ENCODE results near the gene LRRC8B. TPM values are rescaled to one million over a fixed set of nuclear protein-coding genes. Genes with fewer than 3 reads are reported as not detected.
A peak's percentile ranks its signal among the peaks of the same experiment; 100 is the strongest.

Gene LRRC8B
- total and polyA plus RNA-seq, 2 of the 13 experiments (the other 11 are each of a cell fraction or from before 2014, with no cell fraction given): 4.9 to 7.6 TPM

DNA sequence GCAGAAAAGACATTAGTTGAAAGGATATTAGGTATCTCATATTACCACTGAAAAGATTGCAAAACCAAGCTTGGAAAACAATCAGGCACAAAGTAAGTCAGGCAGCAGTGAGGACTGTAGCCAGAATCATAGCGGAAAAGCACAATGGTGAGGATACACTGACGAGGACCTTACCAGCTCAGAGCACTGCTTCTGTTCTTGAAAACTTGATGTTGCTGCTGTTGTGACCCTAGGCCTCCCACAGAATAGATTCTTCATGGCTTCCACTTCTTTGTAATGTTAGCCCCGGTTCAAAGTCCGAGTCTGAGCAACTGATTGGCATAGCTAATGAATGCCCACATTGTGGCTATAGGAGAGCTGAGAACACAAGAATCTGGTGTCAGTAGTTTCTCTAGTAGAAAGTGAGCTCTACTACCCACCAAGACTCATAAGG is 63.1 kb downstream of the LRRC8B start:
- BruUV-seq (replicated peaks): no TSS peak
- 27% methylated on average over 2 of the region's 4 CpGs for WGBS (ENCODE audit: low lambda C conversion rate)
- ATAC-seq (peak; percentile 93), DNase-seq (ENCODE audit: low spot score) (peak; percentile 96), FAIRE-seq (peak; percentile 78)
- ChIA-PET CTCF (ENCODE audit: low intra/inter-chr PET ratio, low total read pairs) (no interaction called here), POLR2A (interaction anchor here (0.8 to 1.4 kb wide), 7 partner anchors 9 to 63 kb away, joined by 3 read pairs; partner anchors contain the start of gene LRRC8B)
- H3K4me3 ChIP-seq (replicated peaks in 1 of 3; ENCODE audit: insufficient read depth in 1 of 3, low read depth in 2 of 3, low read length in 3 of 3): peak overlapping the region in 1 of 3 experiments; percentile 50; a peak in 1 of 6 replicates
- no peaks in the 10 kb centered on the region for H4K20me1 ChIP-seq (ENCODE audit: insufficient read depth, low read length)
- no peaks in the 10 kb centered on the region for H3K9me3 ChIP-seq (ENCODE audit: low read length)
- H3K4me1 ChIP-seq (ENCODE audit: insufficient read depth, low read length): peaks cover 41% of the 10 kb centered on the region
- peak overlapping the region; percentile 69 for H3K4me2 ChIP-seq (ENCODE audit: low read depth, low read length)
- peak overlapping the region; percentile 81 for H3K27ac ChIP-seq (ENCODE audit: extremely low read length, insufficient read depth, low read length)
- peaks cover 0 to 6% of the 10 kb centered on the region in 2 experiments; a peak in 3 of 5 replicates for H3K36me3 ChIP-seq (replicated peaks in 1 of 2; ENCODE audit: control insufficient read depth in 1 of 2, insufficient read depth in 2 of 2, low read length in 2 of 2)
- H3K9ac ChIP-seq (ENCODE audit: insufficient read depth, low read depth, low read length): peak overlapping the region; percentile 35
- H3K27me3 ChIP-seq (ENCODE audit: control insufficient read depth in 1 of 2, insufficient read depth in 2 of 2, low read length in 2 of 2): no peaks in the 10 kb centered on the region
- H3K79me2 ChIP-seq (ENCODE audit: insufficient read depth, low read length): no peaks in the 10 kb centered on the region
- intact Hi-C loops (cut with micrococcal nuclease; ENCODE audit: unreplicated experiment): loop anchor here (1.0 to 10.0 kb wide), 2 partner anchors 407 to 596 kb away; partner anchors contain the start of gene ZNF326
- in situ Hi-C loops (cut with HindIII; ENCODE audit: extremely low pct_ligation_motif_present, low pct_unique_long_range_greater_than_20kb): loop anchor here (5.0 kb wide), 1 partner anchor 55 kb away; no protein-coding TSS in a partner anchor
- no peak overlapping the region for H2AFZ ChIP-seq (ENCODE audit: low read length)
- TF ChIP-seq, protein P1, sequence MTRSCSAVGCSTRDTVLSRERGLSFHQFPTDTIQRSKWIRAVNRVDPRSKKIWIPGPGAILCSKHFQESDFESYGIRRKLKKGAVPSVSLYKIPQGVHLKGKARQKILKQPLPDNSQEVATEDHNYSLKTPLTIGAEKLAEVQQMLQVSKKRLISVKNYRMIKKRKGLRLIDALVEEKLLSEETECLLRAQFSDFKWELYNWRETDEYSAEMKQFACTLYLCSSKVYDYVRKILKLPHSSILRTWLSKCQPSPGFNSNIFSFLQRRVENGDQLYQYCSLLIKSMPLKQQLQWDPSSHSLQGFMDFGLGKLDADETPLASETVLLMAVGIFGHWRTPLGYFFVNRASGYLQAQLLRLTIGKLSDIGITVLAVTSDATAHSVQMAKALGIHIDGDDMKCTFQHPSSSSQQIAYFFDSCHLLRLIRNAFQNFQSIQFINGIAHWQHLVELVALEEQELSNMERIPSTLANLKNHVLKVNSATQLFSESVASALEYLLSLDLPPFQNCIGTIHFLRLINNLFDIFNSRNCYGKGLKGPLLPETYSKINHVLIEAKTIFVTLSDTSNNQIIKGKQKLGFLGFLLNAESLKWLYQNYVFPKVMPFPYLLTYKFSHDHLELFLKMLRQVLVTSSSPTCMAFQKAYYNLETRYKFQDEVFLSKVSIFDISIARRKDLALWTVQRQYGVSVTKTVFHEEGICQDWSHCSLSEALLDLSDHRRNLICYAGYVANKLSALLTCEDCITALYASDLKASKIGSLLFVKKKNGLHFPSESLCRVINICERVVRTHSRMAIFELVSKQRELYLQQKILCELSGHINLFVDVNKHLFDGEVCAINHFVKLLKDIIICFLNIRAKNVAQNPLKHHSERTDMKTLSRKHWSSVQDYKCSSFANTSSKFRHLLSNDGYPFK (CRISPR knock-in tag; IDR thresholded peaks at IDR 0.05; ENCODE audit: borderline replicate concordance): no peak
- TF ChIP-seq CEBPB (IDR thresholded peaks at IDR 0.05; ENCODE audit: borderline replicate concordance, low read depth, low read length): peak; percentile 38; the same call in 1 of the 2 replicates
- TF ChIP-seq ELF3 (CRISPR knock-in tag; IDR thresholded peaks at IDR 0.05): peak; percentile 43; the same call in 1 of the 2 replicates
- no peak for TF ChIP-seq LCORL (IDR thresholded peaks at IDR 0.05)
- TF ChIP-seq LCORL (CRISPR knock-in tag; IDR thresholded peaks at IDR 0.05): 0 out of 2 replicates have a peak, but pooled peaks have one; percentile 20
- TF ChIP-seq SAP130 (CRISPR knock-in tag; IDR thresholded peaks at IDR 0.05; ENCODE audit: low read depth): peak; percentile 47
- 0 out of 2 replicates have a peak, but pooled peaks have one; percentile 30 for TF ChIP-seq HOXA3 (CRISPR knock-in tag; IDR thresholded peaks at IDR 0.05)
- TF ChIP-seq, protein P2, sequence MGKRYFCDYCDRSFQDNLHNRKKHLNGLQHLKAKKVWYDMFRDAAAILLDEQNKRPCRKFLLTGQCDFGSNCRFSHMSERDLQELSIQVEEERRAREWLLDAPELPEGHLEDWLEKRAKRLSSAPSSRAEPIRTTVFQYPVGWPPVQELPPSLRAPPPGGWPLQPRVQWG (CRISPR knock-in tag; IDR thresholded peaks at IDR 0.05; ENCODE audit: borderline replicate concordance, low read depth): no peak
- 0 out of 2 replicates have a peak, but pooled peaks have one; percentile 28 for TF ChIP-seq ISL2 (CRISPR knock-in tag; IDR thresholded peaks at IDR 0.05)
- peak; percentile 90 for TF ChIP-seq ZNF644 (CRISPR knock-in tag; IDR thresholded peaks at IDR 0.05; ENCODE audit: low read depth)
- no peak for TF ChIP-seq SMAD9 (CRISPR knock-in tag; IDR thresholded peaks at IDR 0.05)
- TF ChIP-seq, protein P3, sequence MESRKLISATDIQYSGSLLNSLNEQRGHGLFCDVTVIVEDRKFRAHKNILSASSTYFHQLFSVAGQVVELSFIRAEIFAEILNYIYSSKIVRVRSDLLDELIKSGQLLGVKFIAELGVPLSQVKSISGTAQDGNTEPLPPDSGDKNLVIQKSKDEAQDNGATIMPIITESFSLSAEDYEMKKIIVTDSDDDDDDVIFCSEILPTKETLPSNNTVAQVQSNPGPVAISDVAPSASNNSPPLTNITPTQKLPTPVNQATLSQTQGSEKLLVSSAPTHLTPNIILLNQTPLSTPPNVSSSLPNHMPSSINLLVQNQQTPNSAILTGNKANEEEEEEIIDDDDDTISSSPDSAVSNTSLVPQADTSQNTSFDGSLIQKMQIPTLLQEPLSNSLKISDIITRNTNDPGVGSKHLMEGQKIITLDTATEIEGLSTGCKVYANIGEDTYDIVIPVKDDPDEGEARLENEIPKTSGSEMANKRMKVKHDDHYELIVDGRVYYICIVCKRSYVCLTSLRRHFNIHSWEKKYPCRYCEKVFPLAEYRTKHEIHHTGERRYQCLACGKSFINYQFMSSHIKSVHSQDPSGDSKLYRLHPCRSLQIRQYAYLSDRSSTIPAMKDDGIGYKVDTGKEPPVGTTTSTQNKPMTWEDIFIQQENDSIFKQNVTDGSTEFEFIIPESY (CRISPR knock-in tag; IDR thresholded peaks at IDR 0.05): peak; percentile 72; the same call in 1 of the 2 replicates
- peak; percentile 48 for TF ChIP-seq XRCC5 (optimal IDR thresholded peaks at IDR 0.05; ENCODE audit: low read length)
- TF ChIP-seq EHMT2 (IDR thresholded peaks at IDR 0.05; ENCODE audit: borderline replicate concordance, low read depth, low read length): peak; percentile 80; the same call in 1 of the 2 replicates
- TF ChIP-seq MIXL1 (CRISPR knock-in tag; IDR thresholded peaks at IDR 0.05): peak; percentile 40; the same call in 1 of the 2 replicates
- peak; percentile 31; the same call in 1 of the 2 replicates for TF ChIP-seq ZNF292 (CRISPR knock-in tag; IDR thresholded peaks at IDR 0.05; ENCODE audit: borderline replicate concordance, low read depth)
- 0 out of 2 replicates have a peak, but pooled peaks have one; percentile 18 for TF ChIP-seq YEATS2 (CRISPR knock-in tag; IDR thresholded peaks at IDR 0.05; ENCODE audit: borderline replicate concordance)
- TF ChIP-seq PTBP1 (IDR thresholded peaks at IDR 0.05; ENCODE audit: low read depth, low read length, poor library complexity, severe bottlenecking): no peak
- TF ChIP-seq, protein P4, sequence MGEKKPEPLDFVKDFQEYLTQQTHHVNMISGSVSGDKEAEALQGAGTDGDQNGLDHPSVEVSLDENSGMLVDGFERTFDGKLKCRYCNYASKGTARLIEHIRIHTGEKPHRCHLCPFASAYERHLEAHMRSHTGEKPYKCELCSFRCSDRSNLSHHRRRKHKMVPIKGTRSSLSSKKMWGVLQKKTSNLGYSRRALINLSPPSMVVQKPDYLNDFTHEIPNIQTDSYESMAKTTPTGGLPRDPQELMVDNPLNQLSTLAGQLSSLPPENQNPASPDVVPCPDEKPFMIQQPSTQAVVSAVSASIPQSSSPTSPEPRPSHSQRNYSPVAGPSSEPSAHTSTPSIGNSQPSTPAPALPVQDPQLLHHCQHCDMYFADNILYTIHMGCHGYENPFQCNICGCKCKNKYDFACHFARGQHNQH (CRISPR knock-in tag; IDR thresholded peaks at IDR 0.05): 0 out of 2 replicates have a peak, but pooled peaks have one; percentile 59
